BJ (cell line): ENCODE data around the gene TIAM2. TPM values are rescaled to one million over a fixed set of nuclear protein-coding genes. Genes with fewer than 3 reads are reported as not detected.
A peak's percentile ranks its signal among the peaks of the same experiment; 100 is the strongest.

Source experiments
- CTCF ChIA-PET: fragments of 350-600 bp; formaldehyde crosslinking; extraction: SDS; loops from one replicate; lab custom pipeline; 2021; ENCODE audit warnings: antibody characterized with exemption, inconsistent platforms; lab: Yijun Ruan, JAX
- POLR2A ChIA-PET: fragments of 300-600 bp; sonication (Branson Sonifier 250); formaldehyde crosslinking; extraction: SDS; loops from one replicate; lab custom pipeline; 2021; ENCODE audit warnings: antibody characterized with exemption; lab: Charles Lee
- DNase-seq: peaks from one replicate; pipeline ENCODE4 v3.0.0-alpha.2; 2011; ENCODE audit warnings: low read depth
- H3K27me3 ChIP-seq: 2 replicates; pipeline ENCODE4 v1.6.0; 2011; ENCODE audit warnings: low read length; ENCODE audit not compliant: control insufficient read depth, insufficient read depth
- H3K36me3 ChIP-seq: 2 replicates; pipeline ENCODE4 v1.5.1; 2011; ENCODE audit warnings: low read length; ENCODE audit not compliant: control insufficient read depth, insufficient read depth
- H3K4me3 ChIP-seq: 2 replicates; pipeline ENCODE4 v1.5.1; 2011; ENCODE audit warnings: low read depth, mild to moderate bottlenecking, control low read depth, low read length
- polyA plus RNA-seq: library from polyadenylated mRNA; depleted of rRNA; stranded (reverse); fragments of >200 nt; gene quantifications from 2 replicates; pipeline ENCODE4 v1.2.3, GENCODE V29; 2011
- TF ChIP-seq, protein P1 (sequence below): IDR thresholded peaks from 2 replicates; pipeline ENCODE4 v1.5.1; 2011; ENCODE audit warnings: low read depth, mild to moderate bottlenecking, control low read depth, inconsistent platforms, low read length, moderate library complexity; ENCODE audit not compliant: insufficient read depth

Gene TIAM2
- polyA plus RNA-seq, 1 experiment = 4.6 TPM

DNA sequence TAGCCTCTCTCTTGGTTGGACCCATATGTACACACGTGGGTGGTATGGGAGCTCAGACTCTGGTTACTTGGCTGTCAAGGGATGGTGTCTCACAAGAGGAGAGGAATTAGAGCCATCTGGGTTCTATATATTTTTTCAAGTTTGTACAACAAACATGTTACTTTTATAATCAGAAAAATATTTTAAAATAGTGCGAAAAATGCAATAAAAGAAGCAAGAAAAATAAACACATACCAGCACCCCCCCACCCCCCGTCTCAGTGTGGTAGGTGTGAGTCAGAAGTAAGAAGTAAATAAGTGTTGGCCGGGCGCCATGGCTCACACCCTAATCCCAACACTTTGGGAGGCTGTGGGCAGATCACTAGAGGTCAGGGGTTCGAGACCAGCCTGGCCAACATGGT is 2.1 kb upstream of the TIAM2 start:
- POLR2A ChIA-PET = no interaction called here
- no peaks in the 10 kb centered on the region for H3K27me3 ChIP-seq
- TF ChIP-seq, protein P1, sequence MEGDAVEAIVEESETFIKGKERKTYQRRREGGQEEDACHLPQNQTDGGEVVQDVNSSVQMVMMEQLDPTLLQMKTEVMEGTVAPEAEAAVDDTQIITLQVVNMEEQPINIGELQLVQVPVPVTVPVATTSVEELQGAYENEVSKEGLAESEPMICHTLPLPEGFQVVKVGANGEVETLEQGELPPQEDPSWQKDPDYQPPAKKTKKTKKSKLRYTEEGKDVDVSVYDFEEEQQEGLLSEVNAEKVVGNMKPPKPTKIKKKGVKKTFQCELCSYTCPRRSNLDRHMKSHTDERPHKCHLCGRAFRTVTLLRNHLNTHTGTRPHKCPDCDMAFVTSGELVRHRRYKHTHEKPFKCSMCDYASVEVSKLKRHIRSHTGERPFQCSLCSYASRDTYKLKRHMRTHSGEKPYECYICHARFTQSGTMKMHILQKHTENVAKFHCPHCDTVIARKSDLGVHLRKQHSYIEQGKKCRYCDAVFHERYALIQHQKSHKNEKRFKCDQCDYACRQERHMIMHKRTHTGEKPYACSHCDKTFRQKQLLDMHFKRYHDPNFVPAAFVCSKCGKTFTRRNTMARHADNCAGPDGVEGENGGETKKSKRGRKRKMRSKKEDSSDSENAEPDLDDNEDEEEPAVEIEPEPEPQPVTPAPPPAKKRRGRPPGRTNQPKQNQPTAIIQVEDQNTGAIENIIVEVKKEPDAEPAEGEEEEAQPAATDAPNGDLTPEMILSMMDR = no peak
- CTCF ChIA-PET = no interaction called here
- no peak overlapping the region for H3K4me3 ChIP-seq
- DNase-seq = no peak
- H3K36me3 ChIP-seq = no peaks in the 10 kb centered on the region

DNA sequence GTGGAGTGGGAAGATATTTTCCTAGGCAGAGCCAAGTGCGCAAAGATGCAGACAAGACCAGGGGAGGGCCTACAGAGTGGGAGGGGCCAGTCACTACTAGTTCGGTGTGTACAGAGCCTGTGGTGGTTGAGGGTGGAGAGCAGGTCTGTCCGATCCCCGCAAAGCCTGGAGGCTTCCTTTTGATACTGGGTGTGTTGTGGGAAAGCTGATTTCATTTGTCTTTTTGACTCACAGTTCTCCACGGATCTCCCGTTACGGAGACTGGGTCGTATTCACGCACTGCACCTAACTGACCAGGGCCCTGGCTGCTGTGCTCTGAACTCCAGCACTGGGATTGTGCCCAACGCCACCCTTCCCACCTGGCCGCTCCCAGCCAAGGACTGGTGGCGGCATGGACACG is 1.4 kb upstream of the TIAM2 start:
- Histone ChIP-seq H3K27me3 (no peaks in the 10 kb centered on the region), H3K4me3 (no peak overlapping the region), H3K36me3 (no peaks in the 10 kb centered on the region)
- TF ChIP-seq, protein P1 = no peak
- ChIA-PET POLR2A (no interaction called here), CTCF (no interaction called here)
- no peak for DNase-seq

DNA sequence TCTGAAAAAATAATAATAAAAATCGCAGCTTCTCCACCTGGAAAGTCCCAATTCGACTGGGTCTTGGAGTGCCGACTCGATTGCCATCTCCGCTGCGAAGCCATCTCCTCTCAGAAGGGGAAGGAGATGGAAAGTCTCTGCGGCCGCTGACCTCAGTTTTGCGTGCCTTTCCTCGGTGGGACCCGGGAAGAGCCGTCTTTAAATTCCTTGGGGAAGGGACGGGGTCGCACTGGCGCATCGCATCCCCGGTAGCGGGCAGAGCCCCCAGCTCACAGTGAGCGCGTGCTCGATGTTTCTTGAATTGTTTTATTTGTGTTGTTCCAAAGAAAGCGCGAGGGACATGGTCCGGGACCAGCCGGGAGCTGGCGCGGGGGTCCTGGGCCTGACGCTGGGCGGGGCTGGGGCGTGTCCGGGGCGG is 270 bp upstream of the TIAM2 start:
- Histone ChIP-seq H3K27me3 (no peaks in the 10 kb centered on the region), H3K36me3 (no peaks in the 10 kb centered on the region), H3K4me3 (peak overlapping the region; percentile 91)
- DNase-seq = no peak
- POLR2A ChIA-PET = no interaction called here
- CTCF ChIA-PET = interaction anchor here (1.3 kb wide), 1 partner anchor 66 kb away, joined by 4 read pairs; no protein-coding TSS in a partner anchor
- TF ChIP-seq, protein P1 = no peak

DNA sequence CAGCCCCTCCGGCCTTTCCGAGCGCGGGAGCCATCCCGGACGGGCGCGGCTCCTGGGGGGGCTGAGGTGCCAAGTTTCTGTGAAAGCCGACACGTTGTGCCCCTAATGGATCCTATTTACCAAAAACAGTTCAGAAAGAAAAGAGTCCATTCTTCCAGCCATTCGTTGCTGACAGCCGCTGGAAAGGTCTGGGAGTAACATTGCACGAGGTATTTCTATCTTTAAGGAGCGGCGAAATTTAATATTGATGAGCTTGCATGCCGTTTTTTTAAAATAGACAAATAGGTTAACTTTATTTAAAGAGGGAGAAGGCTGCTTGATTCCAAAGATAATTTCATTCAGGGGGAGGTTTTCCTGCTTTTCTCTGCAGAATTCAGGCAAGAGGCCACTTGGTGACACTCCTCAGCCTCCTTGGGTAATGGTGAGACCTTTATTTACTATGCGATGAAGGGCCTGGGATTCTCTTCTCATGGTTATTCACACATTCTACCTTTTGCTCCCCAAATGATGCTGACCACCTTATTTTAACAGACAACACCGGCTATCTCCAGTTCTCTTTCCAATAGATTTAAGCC is 988 bp downstream of the TIAM2 start:
- POLR2A ChIA-PET = no interaction called here
- CTCF ChIA-PET = no interaction called here
- Histone ChIP-seq H3K4me3 (peak overlapping the region; percentile 91), H3K36me3 (no peaks in the 10 kb centered on the region), H3K27me3 (no peaks in the 10 kb centered on the region)
- TF ChIP-seq, protein P1 = no peak
- no peak for DNase-seq

DNA sequence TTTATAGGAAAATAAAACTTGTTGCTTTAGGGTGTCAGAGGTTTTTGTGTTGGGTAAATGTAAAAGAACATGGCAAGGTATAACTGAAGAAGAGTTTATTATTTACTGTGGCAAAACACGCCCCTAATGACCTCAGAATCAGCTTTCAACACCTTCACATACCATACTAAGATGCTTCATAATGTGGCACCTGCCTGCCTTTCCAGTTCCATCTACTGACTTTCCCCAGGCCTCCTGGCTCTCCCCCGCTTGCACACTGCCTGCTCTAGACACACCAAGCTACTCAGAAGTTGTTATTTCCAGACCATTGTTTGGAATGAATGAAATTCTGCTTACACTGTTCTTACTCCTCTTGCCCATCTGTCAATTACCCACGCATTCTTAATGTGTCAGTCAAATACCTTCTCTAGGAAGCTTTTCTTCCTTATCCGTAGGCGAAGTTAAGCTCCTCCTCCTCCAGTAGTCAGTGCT is 1.8 kb downstream of the TIAM2 start:
- H3K27me3 ChIP-seq = no peaks in the 10 kb centered on the region
- no peak for DNase-seq
- H3K4me3 ChIP-seq = no peak overlapping the region
- ChIA-PET POLR2A (no interaction called here), CTCF (interaction anchor here (0.6 to 1.1 kb wide), 2 partner anchors 18 to 67 kb away, joined by 3 to 4 read pairs; no protein-coding TSS in a partner anchor)
- no peaks in the 10 kb centered on the region for H3K36me3 ChIP-seq
- TF ChIP-seq, protein P1 = no peak
